NCI-H82 (cell line): ENCODE results near the gene FAM222A.

ENCODE experiments used
- DNase-seq: peaks from one replicate; lab custom pipeline; 2025; lab: John Stamatoyannopoulos, UW

The FAM222A gene

DNA sequence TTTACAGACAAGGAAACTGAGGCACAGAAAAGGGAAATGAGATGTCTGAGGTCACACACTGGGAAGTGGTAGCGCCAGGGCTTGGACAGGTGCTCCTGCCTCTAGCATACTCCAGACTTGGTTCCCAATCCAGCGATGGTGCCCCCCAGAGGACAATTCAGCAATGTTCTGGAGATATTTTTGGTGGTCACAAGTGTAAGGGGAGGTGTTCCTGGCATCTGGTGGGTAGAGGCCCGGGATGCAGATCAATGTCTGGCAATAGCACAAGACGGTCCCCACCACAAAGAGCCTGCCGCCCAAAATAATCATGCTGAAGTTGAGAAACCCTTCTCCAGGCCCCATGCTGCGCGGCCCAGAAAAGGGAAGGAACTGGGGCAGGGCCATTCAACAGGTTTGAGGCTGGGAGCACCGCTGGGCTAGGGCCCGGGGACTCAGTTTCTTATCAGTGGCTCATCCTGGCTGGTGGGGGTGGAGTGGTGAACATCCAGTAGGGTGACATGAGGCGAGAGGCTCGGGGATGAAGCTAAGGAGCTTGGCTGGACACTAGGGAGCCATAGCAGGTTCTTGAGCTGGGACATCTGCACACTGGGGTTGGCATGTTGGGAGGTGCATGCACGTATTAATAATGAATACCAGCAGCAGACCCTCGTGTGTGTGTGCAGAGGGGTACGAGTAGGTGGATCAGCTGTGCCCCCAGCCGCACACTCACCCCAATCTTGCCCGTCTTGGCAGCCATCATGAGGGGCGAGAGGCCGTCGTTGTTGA lies 84.5 kb downstream of the FAM222A start:
- peak; percentile 59 for DNase-seq

- DNase-seq: no peak
Observed at GRCh38 chr12:109798691-109799090, 85.1 kb downstream of the FAM222A start.

DNA sequence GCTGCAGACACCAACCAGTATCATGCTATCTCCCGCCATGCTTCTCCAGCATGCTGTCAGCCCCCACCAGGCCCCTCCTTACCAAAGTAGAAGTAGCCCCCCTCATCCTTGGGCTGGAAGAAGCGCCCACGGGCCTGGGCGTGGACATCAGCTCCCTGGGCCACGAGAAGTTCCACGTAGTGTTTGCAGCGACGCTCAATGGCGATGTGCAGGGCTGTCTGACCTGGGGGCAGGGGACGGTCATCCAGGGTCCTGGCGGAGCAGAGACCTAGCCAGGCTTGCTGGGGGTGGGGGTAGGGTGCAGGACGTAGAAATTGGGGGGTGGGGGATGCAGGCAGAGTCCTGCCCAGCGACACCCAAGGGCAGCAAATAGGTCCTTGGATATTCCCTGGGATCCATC lies 86.9 kb downstream of the FAM222A start:
- DNase-seq: no peak

GRCh38 chr12:109802828-109803227 lies 89.2 kb downstream of the FAM222A start:
- no peak for DNase-seq

DNA sequence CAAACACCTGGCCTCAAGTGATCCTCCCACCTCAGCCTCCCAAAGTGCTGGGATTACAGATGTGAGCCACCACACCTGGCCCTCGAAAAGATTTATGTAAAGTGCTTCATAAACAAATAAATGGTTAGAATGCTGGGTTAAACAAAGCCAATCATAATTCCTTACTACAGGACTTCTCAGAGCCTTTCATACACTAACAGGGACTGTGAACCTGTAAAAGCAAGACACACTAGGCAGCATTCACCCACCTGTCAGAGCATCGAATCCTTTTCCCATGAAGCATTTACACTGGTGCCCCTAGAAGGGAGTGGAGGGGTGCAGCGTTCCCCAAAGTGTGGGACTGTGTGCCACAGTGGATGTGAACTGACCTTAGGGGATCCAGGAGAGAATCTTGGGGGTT lies 90.1 kb downstream of the FAM222A start:
- no peak for DNase-seq

DNA sequence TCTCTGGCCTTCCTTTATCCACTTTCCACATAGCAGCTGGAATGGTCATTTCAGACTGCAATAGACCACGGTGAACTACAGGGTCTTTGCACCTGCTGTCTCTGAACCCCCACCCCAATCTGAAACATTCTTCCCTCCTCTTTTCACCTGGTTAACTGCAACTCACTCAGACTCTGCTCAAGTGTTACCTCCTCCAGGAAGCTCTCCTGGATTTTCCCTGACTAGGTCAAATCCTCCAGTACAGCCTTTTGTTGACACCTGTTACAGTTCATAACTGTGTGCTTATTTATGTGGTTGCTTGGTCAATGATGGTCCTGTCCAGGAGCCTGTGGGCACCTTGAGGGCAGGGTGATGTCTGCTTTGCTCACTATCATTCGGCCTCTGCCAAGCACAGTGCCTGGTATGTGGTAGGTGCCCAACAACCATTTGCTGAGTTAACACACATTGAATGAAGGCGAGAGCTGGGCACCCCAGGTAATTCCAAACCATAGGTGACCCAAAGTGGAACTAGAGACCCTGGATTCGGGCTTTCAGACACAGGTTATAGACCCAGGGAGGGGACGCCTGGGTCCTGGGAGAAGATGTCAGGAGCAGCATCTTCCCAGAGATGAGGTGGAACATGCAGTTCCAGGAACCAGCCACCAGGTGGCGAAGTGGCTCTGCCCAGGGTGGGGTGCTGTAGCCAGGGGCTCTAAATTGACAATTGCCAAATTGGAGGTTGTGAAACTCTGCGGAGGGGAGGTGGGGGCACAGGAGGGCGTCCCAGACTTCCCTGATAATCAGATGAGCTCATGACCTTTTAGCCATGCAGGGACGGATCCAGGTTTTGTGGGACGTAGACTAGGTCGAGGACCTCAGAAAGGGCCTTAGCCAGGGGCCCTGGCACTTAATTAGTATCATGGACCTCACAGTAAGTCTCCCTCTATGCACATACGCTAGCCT lies 91.5 kb downstream of the FAM222A start:
- peak; percentile 85 for DNase-seq

DNA sequence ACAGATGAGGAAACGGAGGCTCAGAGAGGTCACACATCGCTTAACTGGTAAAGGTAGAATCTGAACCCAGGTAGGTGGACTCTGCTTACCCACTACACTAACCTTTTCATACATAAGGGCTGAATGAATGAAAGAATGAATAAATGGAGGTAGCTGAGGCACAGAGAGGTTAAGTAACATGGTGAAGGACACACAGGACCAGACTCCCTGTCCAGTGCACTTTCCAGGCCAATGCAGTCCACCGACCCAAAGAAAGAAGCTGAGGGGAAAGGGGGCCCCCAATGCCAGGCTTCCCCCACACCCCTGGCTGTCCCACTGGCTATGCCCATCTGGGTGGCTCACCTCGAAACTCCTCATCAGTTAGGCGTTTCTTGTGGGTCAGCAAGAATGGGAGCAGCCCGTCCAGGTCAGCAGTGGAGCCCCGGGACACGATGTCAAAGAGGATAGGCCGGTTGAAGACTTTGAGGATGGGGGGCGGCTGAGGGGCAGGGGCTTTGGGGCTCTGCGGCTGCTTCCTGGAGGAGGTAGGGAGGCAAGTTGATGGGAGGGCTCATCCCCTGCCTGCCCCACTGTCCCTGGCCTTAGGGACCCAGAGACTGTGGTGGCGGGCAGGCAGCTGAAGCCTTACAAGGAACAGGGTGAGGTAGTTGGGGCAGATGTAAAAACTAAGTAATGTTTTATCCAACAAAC lies 94.5 kb downstream of the FAM222A start:
- DNase-seq: no peak

- no peak for DNase-seq
Observed at GRCh38 chr12:109808876-109809646, 95.4 kb downstream of the FAM222A start.

- DNase-seq: no peak
Observed at GRCh38 chr12:109810954-109811623, 97.5 kb downstream of the FAM222A start.

DNA sequence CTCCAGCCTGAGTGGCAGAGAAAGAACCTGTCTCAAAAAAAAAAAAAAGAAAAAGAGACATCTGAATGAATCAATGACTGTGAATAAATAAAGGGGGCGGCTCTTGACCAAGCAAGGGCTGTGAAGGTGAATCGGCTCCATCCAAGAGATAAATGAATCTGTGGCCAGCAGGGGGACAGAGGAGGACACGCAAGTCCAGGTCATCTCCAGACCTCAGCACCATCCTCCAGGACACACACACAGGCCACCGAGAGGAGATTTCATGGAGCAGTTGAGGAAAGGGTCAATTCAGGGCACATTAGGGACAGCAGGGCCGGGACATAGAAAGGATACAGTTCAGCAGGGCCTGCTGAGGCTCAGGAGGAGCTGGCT lies 98.0 kb downstream of the FAM222A start:
- DNase-seq: peak; percentile 33

GRCh38 chr12:109813810-109814416 lies 100.3 kb downstream of the FAM222A start:
- no peak for DNase-seq

- no peak for DNase-seq
Observed at GRCh38 chr12:109814600-109815150, 101.0 kb downstream of the FAM222A start.

DNA sequence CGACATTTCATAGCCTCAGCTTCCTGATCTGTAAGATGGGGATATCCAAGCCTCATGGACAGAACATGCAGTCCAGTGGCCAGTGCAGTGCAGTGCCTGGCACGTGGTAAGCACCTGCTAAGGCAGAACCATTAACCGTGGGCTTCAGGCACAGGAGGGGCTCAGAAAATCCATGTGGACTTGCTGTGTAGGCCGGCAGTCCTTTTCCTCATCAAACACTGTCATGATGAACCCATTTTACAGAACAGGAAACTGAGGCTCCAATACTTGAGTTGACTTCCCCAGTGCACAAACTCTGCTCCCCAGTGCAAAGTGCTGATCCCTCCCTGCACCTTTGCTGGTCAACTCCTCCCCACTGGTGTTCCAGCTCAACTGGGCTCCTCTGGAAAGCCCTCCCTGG lies 101.6 kb downstream of the FAM222A start:
- no peak for DNase-seq

DNA sequence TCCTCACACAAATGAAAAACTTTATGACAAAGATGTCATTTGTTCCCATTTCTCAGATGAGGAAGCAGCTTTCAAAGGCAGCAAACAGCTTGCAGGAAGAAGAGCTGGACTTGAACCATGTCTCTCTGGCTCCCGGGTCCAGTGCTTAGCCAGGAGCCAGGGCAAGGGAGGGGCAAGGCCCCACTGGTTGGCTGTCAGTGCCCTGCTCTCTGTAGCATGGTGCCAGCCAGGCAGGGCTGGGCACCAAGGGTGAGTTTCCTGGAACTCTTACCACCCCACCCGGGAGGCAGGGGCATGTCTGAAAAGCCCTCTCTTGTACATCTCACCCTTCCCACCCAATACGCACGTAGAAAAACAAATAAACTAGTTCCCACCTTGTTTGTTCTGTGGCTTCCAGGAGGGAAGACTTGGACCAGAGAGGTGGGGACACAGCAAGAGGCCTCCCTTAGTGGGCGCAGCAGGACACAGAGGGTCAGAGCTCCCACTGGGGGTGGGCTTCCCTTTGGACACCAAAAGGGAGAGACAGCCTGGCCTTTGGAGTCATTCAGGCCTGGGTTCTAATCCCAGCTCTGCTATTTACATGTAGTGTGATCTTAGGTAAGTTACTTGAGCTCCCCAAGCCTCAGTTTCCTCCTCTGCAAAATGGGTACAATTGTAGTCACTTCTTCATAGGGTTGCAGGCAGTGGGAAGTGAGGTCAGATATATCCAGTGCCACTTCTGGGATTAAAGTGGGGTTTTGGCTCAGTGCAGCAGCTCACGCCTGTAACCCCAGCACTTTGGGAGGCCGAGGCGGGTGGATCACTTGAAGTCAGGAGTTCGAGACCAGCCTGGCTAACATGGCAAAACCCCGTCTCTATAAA lies 102.4 kb downstream of the FAM222A start:
- DNase-seq: no peak

DNA sequence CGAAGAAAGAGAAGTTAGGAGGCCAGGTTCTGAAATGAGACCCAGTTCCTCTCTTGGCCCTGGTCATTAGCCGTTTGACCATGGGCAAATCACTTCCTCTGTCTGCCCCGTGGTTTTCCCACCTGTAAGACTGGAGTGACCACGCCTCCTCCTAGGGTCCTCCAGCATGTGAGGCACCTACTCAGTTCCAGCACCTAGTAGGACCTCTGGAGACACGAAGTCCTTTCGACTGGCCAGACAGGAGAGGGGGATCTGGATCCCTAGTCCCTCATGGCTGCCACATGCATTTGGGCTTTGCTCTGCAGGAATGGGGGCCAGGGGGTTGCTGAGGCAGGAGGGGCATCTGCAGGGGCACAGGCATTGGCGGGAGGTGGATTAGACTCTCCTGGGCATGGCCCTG lies 103.2 kb downstream of the FAM222A start:
- no peak for DNase-seq

DNA sequence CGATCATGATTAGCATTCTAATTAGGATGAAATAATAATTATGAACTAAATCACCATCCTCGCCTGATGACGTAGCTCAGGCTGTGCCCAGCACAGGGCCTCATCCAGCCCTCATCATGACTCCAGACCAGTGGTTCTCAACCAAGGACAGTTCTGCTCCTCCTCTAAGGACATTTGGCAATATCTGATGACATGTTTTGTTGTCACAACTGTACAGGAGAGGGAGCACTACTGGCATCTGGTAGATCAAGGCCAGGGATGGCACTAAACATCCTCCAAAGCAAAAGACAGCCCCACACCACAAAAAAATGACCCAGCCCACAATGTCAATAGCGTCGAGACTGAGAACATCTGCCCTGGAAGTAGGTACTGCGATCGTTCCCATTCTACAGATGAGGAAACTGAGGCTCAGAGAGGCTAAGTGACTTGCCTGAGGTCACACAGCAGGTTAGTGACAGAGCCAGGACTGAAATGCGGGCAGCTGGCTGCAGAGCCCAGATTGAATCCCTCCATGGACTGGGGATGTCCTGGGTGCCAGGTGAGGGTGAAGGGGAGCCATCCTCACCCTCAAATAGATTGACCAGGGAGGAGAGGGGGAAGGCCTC lies 104.1 kb downstream of the FAM222A start:
- no peak for DNase-seq

DNA sequence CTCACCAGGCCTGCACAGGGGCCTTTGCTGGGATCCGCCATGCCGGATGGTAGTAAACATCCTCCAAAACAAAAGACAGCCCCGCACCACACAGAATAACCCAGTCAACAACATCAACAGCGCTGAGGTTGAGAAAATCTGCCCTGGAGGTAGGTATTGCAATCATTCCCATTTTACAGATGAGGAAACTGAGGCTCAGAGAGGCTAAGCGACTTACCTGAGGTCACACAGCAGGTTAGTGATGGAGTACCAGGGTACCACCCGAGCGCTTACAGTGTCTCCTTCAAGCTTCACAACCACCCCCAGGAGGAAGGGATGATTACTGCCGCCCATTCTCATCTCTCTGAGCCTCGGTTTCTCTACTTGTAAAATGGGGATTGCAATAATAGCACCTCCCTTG lies 104.6 kb downstream of the FAM222A start:
- DNase-seq: no peak

- DNase-seq: no peak
Observed at GRCh38 chr12:109818905-109819500, 105.4 kb downstream of the FAM222A start.
